Uterus (tissue), 4 donors: ENCODE measurements around the gene KRTAP5-7. TPM values are rescaled to one million over a fixed set of nuclear protein-coding genes. Genes with fewer than 3 reads are reported as not detected.
"Not testable (repeated sequence)": the region's sequence is repeated elsewhere in the genome, so short reads cannot be mapped to it uniquely, and the experiment has no call there.

Source experiments
- DNase-seq, 2 donors: peaks; one replicate each; pipeline ENCODE4 v3.0.0-alpha.2; 2019 to 2020
- H3K27ac ChIP-seq, 2 donors: fragments of 200-600 bp; sonication (generic); 1 replicate in 1 of 2; 2 replicates in 1 of 2; pipeline ENCODE4 v1.5.1; 2016 to 2018
- H3K27me3 ChIP-seq, 2 donors: fragments of 200-600 bp; sonication (generic); one replicate each; pipeline ENCODE4 v1.5.1; 2018 to 2019; ENCODE audit warnings: control low read depth in 1 of 2
- H3K36me3 ChIP-seq, 2 donors: fragments of 200-600 bp; sonication (generic); one replicate each; pipeline ENCODE4 v1.5.1; 2019; ENCODE audit warnings: control low read depth in 1 of 2
- H3K4me1 ChIP-seq, 2 donors: fragments of 200-600 bp; sonication (generic); one replicate each; pipeline ENCODE4 v1.5.1; 2018 to 2019; ENCODE audit warnings: control low read depth in 1 of 2
- H3K4me3 ChIP-seq, 2 donors: fragments of 200-600 bp; sonication (generic); 1 replicate in 1 of 2; 2 replicates in 1 of 2; pipeline ENCODE4 v1.5.1; 2018 to 2019; ENCODE audit warnings: mild to moderate bottlenecking in 1 of 2
- H3K9me3 ChIP-seq, 2 donors: fragments of 200-600 bp; sonication (generic); one replicate each; pipeline ENCODE4 v1.5.1; 2019; ENCODE audit warnings: control low read depth in 1 of 2
- POLR2A ChIP-seq, 2 donors: fragments of 450-650 bp; IDR thresholded peaks; one replicate each; pipeline ENCODE4 v1.6.1; 2016; ENCODE audit warnings: antibody characterized with exemption in 2 of 2, mild to moderate bottlenecking in 1 of 2, moderate library complexity in 1 of 2
- intact Hi-C: fragments of 100-400 bp; cut with DNase I; formaldehyde crosslinking; loops from one replicate; pipeline ENCODE4 v1.15.1; 2023; ENCODE audit warnings: low total_unique reads
- total RNA-seq, 4 donors: library from RNA; depleted of rRNA in 3 of 4; stranded (reverse); fragments of >200 nt in 3 of 4; gene quantifications; one replicate each; pipeline versions ENCODE4 v1.1.0 to v1.2.4, GENCODE V29; 2014 to 2023
- TF ChIP-seq, protein P1 (sequence below), 4 experiments: fragments of 200-600 bp in 2 of 4; fragments of 450-650 bp in 2 of 4; sonication (generic) in 2 of 4; IDR thresholded peaks; one replicate each; pipeline ENCODE4 v1.5.1; 2016 to 2019; ENCODE audit warnings: antibody characterized with exemption in 4 of 4, mild to moderate bottlenecking in 2 of 4, moderate library complexity in 1 of 4
- donor health status: DM: yes; HTN: yes; CAD: no.

Gene KRTAP5-7
- total RNA-seq, 4 donors from 2014 or later, result 0.95 TPM; not detected in 3

DNA sequence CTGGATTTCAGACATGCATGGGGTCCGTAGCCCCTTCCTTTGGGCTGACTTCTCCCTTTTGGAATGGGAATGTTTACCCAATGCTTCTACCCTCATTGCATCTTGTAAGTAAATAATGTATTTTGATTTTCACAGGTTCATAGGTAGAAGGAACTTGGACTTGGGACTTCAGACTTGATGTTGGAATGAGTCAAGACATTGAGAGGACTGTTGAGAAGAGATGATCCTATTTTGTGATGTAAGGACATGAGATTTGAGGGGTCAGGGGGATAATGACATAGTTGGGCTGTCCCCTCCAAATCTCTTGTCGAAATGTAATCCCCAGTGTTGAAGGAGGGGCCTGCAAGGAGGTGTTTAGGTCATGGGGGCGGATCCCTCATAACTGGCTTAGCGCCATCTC lies 37.4 kb downstream of the KRTAP5-7 start:
- Histone ChIP-seq H3K36me3 (no peaks in the 10 kb centered on the region), H3K27me3 (no peaks in the 10 kb centered on the region), H3K9me3 (no peaks in the 10 kb centered on the region), H3K4me3 (no peak overlapping the region), H3K27ac (no peak overlapping the region), H3K4me1 (no peaks in the 10 kb centered on the region)
- TF ChIP-seq POLR2A (IDR thresholded peaks at IDR 0.05), result no peak
- TF ChIP-seq, protein P1, sequence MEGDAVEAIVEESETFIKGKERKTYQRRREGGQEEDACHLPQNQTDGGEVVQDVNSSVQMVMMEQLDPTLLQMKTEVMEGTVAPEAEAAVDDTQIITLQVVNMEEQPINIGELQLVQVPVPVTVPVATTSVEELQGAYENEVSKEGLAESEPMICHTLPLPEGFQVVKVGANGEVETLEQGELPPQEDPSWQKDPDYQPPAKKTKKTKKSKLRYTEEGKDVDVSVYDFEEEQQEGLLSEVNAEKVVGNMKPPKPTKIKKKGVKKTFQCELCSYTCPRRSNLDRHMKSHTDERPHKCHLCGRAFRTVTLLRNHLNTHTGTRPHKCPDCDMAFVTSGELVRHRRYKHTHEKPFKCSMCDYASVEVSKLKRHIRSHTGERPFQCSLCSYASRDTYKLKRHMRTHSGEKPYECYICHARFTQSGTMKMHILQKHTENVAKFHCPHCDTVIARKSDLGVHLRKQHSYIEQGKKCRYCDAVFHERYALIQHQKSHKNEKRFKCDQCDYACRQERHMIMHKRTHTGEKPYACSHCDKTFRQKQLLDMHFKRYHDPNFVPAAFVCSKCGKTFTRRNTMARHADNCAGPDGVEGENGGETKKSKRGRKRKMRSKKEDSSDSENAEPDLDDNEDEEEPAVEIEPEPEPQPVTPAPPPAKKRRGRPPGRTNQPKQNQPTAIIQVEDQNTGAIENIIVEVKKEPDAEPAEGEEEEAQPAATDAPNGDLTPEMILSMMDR (IDR thresholded peaks at IDR 0.05), result no peak
- no peak for DNase-seq
- intact Hi-C loops, result no loop called here

DNA sequence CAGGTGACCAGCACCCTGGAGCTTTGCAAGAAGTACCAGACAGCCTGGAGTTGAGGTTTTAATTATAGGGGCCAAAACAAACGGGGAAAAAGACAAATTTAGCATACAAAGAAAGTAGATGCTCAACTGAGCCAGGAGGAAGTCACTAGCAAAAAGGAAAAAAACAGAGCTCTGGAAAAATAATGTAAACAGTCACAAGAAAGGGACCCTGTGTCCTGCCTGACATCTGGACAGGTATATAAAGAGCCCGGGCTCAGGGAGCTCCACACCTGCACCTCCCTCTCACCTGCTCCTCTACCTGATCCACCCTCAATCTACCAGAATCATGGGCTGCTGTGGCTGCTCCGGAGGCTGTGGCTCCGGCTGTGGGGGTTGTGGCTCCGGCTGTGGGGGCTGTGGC lies 38.2 kb downstream of the KRTAP5-7 start, which contains the start of gene KRTAP5-10:
KRTAP5-10 (plus strand) TSS at position 301 of the 400 bp plus-strand sequence; CDS start at position 326, 25 bp downstream.
- no peak within 1 kb of the TSS for H3K4me3 ChIP-seq
- DNase-seq, result no peak
- no peak within 1 kb of the TSS for H3K27ac ChIP-seq
- no peaks in the 10 kb centered on the region for H3K9me3 ChIP-seq
- no peaks in the 10 kb centered on the region for H3K36me3 ChIP-seq
- no peaks in the 10 kb centered on the region for H3K27me3 ChIP-seq
- H3K4me1 ChIP-seq, result no peaks in the 10 kb centered on the region
- TF ChIP-seq, protein P1 (IDR thresholded peaks at IDR 0.05), result no peak
- no peak for TF ChIP-seq POLR2A (IDR thresholded peaks at IDR 0.05)
- intact Hi-C loops, result no loop called here

DNA sequence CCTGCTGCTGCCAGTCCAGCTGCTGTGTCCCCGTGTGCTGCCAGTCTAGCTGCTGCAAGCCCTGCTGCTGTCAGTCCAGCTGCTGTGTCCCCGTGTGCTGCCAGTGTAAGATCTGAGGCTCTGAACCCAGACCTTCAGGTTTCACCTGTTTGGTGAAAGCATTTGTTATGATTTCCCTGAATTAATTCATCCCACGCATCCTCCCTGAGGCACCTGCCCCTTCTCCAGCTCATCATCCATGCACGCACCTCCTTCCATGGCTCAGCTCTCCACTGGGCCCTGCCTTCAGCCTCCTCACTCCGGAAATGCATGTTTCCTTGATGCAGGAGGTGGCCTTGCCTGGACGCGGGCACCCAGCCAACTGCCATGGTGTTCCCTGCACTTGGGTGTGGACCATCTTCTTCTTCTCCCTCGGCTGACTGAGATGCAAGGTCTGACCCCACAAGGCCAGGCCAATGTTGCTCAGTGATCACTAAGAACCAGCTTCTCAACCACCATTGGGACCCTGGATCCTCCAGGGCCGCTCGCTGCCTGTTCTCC lies 39.1 kb downstream of the KRTAP5-7 start:
- Histone ChIP-seq H3K4me3 (no peak overlapping the region), H3K36me3 (no peaks in the 10 kb centered on the region), H3K9me3 (no peaks in the 10 kb centered on the region), H3K4me1 (no peaks in the 10 kb centered on the region), H3K27me3 (no peaks in the 10 kb centered on the region), H3K27ac (no peak overlapping the region)
- DNase-seq, result no peak
- intact Hi-C loops, result no loop called here
- TF ChIP-seq, protein P1 (IDR thresholded peaks at IDR 0.05), result no peak

DNA sequence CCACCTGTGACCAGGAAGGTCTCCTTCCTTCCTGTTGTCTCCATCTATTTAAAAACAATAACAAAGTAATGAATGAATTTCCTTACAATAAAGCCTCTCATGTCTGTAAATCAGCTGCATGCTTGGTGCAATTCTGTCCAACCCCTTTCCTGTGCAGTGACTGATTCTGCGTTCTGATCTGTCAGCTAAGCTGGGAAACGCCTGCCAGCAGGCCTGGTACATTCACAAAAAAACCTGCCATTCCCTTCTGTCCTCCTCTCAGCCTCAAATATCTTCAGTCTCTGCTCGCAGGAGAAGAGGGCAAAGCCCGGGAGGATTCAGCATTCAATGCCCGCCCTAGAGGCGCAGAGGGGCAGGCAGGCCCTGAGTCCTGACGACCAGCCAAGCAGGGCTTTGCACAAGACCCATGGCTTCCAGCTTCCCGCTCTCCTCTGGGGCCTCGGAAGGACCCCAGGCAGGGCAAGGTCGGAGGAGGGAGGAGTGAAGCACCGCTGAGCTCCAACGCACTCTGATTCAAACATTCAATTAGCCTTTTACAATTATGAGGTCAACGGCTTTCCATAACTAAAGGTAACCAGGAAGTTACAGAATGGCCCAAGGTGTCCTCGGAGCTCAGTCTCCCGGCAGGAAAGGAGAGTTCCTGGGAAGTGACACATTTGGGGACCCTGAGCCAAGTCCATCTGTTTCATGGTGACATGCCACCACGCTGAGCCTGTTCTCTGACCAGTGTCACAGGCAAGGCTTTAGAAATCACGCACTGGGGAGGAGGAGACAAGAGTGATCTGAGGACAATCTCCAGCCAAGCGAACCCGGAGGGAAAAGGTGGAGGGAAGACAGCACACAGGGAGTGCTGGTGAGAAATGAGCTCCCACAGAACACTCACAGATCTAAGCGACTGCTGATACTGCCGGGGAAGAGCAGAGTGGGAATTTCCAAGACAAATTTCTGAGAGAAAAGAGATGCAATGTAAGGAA lies 39.8 kb downstream of the KRTAP5-7 start:
- H3K9me3 ChIP-seq, DNase-seq, H3K4me3 ChIP-seq, H3K36me3 ChIP-seq, H3K27me3 ChIP-seq, H3K4me1 ChIP-seq, H3K27ac ChIP-seq, intact Hi-C loops: not testable (repeated sequence)

DNA sequence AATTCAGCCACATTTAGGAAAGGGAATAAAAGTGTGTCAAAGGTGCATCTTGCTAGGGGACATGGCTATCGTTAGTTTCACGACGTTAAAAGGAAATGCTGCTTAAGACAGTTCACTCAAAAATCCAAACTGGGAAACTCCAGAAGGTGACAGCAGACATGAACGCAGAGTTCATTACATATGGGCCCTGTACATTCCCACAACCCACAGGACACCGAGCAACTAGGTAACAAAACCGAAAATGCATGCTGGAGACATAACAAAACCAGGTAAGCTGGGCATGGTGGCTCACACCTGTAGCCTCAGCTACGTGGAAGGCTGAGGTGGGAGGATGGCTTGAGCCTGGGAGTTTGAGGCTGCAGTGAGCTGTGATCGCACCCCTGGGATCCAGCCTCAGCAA lies 40.6 kb downstream of the KRTAP5-7 start:
- not testable (repeated sequence) for H3K4me3 ChIP-seq

DNA sequence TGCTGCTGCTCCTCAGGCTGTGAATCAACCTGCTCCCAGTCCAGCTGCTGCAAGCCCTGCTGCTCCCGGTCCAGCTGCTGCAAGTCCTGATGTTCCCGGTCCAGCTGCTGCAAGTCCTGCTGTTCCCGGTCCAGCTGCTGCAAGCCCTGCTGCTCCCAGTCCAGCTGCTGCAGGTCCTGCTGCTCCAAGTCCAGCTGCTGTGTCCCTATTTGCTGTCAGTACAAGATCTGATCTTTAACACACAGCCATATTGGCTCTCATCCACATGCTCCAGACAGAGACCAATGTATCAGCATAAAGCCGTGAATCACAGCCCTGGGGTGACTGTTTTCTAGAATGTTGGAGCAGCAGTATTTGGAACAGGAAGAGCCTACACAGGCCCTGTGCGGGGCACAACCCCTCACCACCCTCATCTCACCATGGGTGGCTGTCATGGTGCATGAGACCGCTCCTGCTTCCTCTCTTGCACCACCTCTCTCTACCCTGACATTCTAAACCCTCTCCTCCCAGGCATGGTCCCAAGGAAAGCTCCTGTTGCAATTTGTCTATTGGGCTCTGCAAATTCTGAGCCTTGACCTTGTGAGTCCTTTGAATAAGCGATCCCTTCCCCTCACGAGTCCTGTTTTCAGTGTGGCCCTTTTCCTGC lies 41.8 kb downstream of the KRTAP5-7 start:
- Histone ChIP-seq H3K27ac (no peak overlapping the region), H3K4me1 (no peaks in the 10 kb centered on the region), H3K36me3 (no peaks in the 10 kb centered on the region), H3K4me3 (no peak overlapping the region), H3K27me3 (no peaks in the 10 kb centered on the region), H3K9me3 (no peaks in the 10 kb centered on the region)
- no peak for DNase-seq
- TF ChIP-seq, protein P1 (IDR thresholded peaks at IDR 0.05), result no peak
- no peak for TF ChIP-seq POLR2A (IDR thresholded peaks at IDR 0.05)
- intact Hi-C loops, result no loop called here

More for the DNA sequence above, 40.6 kb downstream of the KRTAP5-7 start:
- DNase-seq, H3K27ac ChIP-seq, H3K4me1 ChIP-seq, H3K27me3 ChIP-seq, H3K36me3 ChIP-seq, H3K9me3 ChIP-seq, intact Hi-C loops: not testable (repeated sequence)

DNA sequence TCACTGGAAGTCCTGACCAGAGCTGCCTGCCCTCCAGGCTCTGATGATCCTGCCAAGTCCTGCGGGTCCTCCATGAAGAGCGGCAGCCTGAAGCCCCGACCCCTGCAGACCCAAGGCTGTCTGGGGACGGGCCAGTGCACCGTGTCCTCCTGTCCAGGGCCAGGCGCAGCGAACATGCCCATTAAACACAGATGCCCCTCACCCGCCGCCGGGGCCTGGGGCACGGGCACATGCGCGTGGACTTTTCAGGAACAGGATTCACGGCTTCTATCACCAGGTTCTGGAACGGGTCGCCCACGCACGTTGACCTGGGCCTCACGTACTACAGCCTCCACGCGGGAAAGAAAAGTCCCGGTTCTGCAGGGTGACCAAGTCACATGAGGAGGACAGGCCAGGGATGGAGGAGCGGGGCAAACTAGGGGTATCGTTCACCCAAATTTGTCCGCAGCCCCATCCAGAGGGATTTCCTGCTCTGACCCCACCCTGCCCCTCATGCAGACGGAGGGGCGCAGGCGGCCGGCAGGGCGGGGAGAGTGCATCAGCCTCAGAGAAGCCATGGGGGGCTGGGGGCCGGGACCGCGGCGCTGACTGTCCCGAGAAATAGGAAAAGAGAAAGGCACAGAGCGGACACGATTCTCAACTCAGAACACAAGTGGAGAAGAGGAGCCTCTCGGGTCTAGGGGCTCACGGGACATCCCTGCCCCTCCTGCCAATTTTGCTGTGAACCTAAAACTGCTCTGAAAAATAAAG lies 44.2 kb downstream of the KRTAP5-7 start:
- H3K4me1 ChIP-seq, intact Hi-C loops, H3K9me3 ChIP-seq, H3K4me3 ChIP-seq, DNase-seq, H3K36me3 ChIP-seq, H3K27me3 ChIP-seq, H3K27ac ChIP-seq: not testable (repeated sequence)
